HL-60/S4 treated with retinoic acid at 250 ng/mL for 4 days and 3 days (cell line): ENCODE results near the gene MRAS.
"Not testable (repeated sequence)": the region's sequence is repeated elsewhere in the genome, so short reads cannot be mapped to it uniquely, and the experiment has no call there.

Experiments used
- in situ Hi-C: fragments of 300-500 bp; cut with MboI; formaldehyde crosslinking; loops from 2 replicates; pipeline ENCODE4 v1.7.0; 2022; ENCODE audit warnings: low sequenced_read_pairs

The MRAS gene

DNA sequence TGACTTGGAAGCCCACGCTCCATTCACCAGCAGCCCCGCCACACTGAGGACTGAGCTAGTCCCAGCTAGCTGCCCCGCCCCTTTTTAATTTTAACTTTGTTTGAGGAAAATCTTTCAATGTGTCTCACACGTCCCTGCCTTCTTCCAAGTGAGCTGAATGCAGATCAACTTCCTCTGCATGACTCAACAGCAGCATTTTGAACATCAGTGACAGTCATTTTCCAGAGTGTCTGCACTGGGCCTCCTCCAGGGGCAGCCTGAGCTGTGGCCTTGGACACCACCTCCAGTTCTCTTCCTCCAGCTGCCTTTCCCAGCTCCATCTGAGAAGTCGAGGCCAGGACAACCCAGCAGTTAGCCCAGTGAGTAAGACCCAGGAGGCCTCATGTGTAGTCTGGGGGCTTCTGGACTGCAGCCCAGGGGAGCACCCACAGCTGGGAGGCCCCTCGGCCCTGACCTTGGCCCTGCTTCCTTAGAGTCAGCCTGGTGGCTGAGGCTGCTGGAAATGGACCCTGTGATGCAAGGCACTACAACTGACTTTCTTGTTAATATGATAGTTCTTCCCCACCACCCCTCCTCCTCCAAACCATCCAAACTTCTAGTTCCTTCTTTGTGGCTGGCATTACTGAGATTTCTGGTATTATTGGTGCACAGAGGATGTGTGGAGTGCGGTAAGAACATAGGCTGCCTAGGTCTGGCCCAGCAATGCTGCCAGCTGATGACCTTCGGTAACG, 64.6 kb downstream of the MRAS start:
- in situ Hi-C loops = no loop called here

DNA sequence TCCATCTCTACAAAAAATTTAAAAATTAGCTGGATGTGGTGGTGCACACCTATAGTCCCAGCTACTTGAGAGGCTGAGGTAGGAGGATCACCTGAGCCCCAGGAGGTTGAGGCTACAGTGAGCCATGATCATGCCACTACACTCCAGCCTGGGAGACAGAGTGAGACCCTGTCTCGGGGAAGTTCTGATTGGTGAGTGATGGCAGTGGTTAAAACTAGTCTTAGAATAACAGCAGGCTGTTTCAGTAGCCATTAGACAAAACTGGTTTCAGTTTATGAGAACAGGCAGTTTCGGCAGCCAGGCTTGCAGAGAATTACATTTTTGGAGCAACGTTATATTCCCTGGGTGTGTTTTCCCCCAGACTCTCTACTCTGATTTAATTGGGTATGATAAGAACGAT, 67.9 kb downstream of the MRAS start:
- in situ Hi-C loops = not testable (repeated sequence)

DNA sequence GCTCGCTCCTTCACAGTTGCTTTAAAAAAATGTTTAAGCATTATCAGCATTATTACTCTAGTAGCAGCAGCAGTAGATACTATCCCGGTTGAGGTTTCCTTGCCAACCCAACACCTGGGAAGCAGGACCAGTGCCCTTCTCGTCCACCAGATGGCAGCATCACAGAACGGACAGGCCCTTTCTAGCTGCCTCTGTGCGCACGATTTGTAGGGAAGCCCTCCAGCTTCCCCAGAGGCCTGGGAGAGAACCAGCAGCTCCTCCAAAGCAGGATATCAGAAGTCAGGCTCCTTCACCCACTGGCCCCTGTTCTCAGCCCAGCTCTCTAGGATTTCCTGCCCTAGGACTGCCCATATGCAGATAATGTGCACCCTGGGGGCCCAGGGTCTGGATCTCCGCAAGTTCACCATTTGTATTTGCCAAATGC, 69.2 kb downstream of the MRAS start:
- in situ Hi-C loops = no loop called here

DNA sequence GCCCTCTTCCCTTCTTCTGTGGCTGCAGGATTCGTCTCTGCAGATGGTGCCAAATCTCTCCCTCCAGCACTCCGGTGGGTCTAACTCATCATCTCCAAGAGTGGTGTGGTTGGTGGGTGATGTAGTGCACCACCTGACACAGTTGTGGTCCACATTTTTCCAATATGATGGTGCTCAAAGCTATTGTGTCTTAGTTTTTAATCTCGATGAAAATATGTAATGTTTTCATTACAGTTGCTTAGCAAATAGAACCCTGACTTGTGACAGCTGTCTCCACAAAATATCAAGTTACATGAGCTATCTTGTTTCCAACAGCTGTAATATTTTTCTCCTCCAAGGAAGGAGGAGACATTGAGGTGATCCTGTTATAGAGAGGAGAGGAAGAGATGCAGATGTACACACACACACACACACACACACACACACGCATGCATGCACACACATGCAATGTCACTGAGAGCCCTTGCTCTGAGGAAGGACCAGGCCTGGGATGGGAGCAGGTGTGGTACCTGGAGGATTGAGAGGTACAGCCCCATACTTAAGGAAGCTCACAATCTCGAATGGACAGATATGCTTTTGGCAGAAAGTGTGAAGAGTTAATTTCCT, 70.3 kb downstream of the MRAS start:
- in situ Hi-C loops = no loop called here

DNA sequence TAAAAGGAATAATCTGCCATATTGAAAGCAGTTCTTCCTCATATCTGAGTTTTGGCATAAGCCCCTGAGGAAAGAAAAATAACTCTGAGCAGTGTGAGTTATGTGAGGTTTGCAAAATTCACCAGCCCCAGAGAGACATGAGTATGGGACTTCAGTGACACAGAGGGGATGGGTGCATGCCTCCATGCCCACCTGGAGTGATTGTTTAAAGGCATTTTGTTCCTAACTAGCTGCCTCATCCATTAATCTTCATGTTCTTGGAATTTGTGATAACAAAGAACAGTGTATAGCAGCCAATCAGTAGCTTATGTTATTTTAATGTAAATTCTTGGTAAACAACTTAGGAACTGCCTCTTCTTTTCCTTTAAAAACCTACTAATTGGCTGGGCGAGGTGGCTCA, 74.9 kb downstream of the MRAS start:
- in situ Hi-C loops = no loop called here

DNA sequence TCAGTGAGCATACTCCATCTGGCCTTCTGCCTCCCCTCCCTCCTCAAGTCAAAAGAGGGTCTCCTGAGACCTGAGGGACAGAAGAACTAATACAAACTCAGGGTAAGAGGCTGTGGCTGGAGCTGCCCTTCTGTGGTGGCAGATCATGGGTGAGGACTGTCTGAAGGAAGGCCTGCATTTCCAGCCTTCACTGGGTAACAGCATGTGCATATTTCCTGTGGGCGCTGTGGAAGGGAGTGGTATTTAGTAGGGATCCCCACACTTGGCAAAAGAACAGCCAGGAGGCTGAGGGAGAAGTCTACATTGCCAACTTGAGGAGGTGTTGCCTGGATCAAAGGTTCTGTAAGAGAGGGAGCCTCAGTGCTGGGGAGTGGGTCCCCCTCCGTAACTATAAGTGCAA, 75.9 kb downstream of the MRAS start:
- in situ Hi-C loops = no loop called here

DNA sequence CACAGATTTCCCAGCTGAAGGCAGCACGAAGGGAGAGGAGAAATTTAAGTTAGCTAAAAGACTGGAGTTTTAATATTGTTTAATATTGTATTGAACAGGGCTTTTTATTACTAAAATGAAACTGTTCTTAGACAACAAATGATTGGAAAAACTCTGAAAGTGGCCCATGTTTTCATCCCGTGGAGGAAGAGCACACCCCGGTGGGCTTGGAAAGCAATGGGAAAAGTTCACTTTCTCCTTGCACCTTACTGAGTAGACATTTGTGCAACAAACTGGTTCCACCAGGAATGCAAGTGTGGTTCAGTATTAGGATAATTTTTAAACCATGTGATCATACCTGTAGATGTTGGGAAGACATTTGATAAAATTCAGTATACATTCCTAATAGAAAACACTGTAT, 77.8 kb downstream of the MRAS start:
- in situ Hi-C loops = no loop called here

DNA sequence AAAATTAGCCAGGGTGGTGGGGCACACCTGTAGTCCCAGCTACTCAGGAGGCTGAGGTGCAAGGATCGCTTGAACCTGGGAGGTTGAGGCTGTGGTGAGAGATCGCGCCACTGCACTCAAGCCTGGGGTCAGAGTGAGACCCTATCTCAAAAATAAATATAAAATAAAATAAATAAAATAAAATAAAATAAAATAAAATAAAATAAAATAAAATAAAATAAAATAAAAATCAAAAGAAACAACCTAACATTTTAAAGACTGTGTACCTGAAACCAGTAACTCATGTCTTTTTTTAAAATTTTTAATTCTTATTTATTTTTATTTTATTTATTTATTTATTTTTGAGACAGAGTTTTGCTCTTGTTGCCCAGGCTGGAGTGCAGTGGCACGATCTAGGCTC, 78.4 kb downstream of the MRAS start:
- in situ Hi-C loops = not testable (repeated sequence)

DNA sequence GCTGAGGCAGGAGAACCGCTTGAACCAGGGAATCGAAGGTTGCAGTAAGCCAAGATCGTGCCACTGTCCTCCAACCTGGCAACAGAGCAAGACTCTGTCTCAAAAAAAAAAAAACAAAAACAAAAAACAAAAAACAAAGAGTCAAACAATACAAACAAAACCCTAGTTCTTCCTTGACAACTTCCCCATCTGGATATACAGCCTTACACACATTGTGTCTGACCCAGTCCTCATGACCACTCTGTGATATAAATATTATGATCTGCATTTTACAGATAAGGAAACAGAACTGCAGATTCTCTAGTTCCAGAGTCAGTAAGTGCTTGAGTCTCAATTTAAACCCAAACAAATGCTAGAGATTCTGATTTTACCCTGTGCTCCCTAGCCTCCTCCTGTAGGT, 81.3 kb downstream of the MRAS start:
- in situ Hi-C loops = no loop called here

DNA sequence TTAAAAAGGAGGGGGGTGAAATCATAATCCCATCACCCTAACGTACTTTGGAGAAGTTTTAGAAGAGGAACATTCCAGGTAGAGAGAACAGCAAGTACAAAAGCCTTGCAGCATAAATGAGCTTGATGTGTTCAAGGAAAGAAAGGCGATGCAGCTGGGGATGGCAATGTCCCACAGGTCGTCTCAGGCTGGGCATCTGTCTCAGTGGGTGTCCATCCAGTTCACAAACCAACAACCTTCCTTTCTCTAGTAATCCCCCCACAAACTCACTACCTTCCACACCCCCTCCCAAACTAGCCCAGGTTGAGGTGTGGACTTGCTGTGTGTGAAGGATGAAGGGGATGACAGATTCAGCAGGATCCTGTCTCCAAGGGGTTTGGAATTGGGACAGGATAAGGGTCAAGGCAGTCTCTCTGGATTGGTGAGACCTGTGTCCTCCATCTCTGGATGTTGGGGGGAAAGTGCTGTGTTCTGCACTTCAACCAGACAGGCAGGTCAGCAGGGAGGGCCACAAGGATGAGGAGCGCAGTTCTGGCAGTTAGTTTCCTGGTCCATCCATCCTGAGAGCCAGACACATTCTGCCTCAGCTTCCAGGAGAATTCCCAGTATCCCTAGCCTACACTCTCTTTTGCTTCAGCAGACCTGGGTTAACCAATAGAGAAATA, 84.3 kb downstream of the MRAS start:
- in situ Hi-C loops = no loop called here

DNA sequence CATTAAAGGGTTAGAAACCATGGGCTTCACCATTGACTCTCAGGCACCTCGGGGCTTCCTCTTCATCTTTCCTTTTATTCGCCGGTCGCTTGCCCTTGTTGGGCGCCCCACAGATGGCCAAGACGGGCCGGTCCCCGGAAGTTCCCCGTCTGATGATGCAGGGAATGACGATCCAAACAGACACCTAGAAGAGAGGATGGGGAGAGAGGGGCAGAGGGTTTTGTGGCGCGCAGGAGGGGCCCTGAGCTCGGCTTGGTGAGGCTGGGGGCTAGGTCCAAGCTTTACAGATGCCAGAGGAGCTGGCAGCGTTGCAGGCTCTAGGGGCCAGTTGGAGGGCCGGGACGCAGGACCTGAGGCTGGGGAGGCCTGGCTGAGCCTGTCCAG, 85.5 kb downstream of the MRAS start:
- in situ Hi-C loops = no loop called here

DNA sequence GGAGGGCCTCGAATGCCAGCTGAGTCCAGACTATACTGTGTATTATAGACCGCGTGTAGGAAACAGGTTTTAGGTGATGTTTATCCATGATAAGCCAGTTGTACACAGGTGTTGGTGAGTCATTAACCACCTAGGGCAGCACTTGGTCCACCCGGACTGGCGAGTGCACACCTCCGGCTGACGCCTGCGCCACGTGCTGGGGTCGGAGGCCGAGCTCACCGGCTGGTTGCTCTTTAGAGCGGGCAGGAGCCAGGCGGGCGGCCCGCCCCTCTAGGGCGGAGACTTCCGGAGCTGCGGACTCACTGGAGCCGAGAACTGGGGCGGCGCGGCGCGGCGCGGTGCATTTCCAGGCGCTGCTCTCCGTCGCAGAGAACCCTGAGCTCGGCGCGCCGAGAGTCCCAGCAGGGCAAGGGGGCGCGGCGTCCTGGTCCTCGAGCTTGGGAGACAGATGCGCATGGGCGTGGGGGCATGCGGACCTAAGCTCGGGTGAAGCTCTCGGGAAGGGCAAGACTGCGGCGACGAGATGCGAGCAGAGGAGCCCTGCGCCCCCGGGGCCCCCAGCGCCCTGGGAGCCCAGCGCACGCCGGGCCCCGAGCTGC, 86.0 kb downstream of the MRAS start, which contains the start of gene ESYT3:
Gene ESYT3, plus strand, starts transcription at position 341 of the 599 bp plus-strand sequence. Its CDS starts 183 bp downstream, at position 524.
- in situ Hi-C loops = no loop called here

DNA sequence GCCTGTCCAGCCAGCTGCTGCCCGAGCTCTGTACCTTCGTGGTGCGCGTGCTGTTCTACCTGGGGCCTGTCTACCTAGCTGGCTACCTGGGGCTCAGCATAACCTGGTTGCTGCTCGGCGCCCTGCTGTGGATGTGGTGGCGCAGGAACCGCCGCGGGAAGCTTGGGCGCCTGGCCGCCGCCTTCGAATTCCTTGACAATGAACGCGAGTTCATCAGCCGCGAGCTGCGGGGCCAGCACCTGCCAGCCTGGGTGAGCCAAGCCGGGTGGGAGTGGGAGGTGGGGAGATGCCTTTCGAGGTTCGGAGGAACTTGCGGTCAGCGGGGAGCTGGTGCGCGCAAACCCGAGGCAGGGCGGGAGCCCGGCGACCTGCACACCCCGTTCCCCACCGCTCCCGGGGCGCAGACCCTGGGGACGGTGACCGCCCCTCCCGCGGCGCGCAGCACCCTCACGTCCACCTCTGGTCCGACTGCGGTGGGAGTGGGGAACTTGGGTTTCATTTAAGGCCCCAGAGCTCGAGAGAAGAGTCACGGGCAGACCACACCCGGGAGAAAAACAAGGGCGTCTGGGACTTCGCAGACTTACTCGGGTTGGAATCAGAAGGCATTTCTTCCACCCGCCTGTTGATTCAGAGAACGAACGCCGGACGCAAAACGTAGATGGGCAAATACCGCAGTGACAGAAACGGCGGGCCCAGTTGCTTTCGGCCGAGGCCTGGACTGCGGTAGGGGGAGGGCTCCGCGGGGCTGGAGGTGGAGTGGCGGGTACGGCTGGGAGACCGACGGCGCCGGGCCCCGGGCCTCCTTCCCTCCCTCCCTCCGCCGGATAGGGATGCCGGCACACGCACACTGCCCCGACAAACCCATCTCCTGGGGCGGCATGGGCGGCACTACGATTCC, 86.7 kb downstream of the MRAS start:
- in situ Hi-C loops = no loop called here

DNA sequence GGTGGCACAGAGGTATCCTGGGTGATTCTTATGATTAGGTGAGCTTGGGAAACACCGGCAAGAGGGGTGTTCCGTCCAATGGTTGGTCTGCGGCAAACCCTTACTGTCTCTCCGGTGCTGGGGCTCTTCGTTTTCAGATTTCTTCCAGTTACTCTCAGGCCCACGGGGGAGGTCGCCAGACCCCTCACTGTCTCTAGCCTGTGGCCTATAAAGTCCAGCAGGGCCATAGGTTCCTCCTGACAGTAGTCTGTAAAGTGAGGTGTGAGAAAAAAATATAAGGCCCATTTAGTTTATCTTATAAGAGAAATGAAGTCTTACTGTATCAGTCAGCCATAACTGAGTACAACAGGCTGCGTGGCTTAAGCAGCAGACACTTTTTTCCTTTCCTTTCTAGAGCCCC, 87.5 kb downstream of the MRAS start:
- in situ Hi-C loops = no loop called here

DNA sequence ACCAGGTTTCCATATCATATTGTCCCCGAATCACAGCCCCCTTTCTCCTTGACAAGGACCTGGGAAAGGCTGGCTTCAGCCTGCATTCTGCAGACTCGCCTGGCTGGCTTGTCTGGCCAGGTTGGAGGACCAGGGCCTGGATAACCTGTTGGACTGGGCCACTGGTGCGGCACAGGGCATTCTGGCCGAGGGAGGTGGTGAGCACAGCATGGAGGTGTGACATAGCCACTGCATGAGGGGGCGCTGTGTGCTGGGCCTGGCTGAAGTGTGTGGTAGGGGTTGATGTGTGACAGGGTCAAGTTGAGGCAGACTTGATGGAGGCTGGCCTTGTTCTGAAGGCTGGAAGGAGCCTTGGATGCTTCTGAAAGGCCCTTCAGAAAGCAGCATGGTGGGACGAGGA, 88.9 kb downstream of the MRAS start:
- in situ Hi-C loops = no loop called here

DNA sequence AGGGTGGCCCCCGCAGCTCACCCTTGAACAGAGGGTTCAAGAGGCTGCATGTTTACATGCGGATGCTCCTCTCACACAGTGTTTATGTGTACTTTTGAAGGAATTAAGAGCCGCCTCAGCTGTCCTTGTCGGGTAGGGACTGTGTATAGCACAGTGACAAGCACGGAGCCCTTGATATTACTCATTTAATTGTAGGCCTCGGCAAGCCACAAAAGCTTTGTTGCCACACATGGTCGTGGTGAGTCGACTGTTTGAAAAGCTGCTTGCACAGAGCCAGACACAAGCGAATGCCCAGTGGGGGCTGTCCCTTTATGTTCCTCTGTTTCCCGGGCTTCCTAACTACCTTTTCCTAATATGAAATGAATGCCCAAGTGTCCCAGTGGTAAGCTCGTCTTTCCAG, 90.5 kb downstream of the MRAS start:
- in situ Hi-C loops = no loop called here

DNA sequence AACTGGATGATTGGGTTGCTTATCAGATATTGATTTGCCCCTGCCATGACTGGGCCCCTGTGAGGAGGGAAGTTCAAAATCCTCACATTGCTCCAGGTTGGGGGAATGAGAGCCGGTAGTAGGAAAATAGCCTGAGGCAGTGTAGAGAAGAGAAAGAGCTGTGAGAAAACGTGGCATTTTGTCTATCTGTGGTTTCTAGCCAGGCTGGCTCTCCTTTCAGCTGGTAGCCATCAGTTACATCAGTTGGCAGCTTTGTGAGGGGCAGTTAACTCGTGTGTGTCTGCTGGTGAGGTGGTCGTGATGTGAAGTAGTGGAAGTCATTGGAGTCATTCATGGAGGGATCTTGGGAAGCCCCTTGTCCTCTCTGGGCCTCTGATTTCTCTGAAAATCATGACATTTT, 91.3 kb downstream of the MRAS start:
- in situ Hi-C loops = no loop called here

DNA sequence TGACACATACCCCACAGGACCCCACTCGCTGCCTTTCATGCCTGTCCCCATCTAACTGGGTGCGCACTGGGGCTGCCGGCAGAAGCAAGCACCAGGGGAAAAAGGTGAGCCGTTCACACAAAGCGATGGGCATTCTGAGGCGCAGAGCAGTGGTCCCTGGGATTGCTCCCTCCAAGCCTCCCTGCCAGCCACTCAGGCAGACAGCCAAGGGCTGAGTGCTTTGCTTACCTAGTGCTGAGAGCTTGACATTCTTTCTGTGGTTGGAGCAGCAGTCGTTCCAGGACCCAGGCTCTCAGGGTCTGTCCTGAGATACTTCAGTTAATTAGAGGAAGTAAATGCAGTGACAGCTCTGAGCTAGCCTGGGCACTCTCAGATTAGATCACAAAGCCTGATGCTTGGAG, 91.7 kb downstream of the MRAS start:
- in situ Hi-C loops = no loop called here

DNA sequence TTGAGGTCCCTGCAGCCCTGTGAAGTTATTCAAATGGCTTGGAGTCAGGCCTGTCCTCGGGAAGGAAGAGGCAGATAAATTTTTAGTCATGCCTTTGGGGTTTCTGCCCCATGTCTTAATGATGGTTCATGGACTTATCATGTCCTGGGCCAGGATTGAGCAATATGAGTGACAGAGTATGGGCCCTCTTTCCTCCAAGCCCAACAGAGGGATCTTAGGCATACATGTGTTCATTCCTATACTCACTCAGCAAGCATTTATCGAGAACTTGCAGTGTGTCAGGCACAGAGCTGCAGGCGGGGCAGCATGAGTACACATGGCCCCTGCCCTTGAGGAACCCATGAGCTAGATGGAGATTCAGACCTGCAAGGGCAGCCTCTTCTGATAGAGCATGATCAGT, 92.2 kb downstream of the MRAS start:
- in situ Hi-C loops = no loop called here

DNA sequence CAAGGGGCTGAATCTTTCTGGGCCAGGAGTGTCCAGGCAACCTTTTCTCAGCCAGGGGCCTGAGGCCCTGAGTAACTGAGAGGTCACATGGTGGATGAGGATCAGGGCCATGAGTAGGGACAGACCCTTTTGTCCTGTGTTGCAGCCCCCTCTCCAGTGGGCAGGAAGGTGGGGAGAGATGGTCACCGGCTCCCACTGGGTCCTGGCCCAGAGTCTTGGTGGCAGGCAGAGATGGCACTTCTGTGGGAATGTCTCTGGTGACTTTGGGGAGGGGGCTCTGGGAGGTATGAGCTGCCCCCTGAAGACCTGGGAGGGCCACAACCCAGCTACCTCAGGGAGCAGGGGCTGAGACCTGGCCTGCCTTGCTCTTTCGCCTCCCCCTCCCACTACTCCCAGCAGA, 92.9 kb downstream of the MRAS start:
- in situ Hi-C loops = no loop called here

DNA sequence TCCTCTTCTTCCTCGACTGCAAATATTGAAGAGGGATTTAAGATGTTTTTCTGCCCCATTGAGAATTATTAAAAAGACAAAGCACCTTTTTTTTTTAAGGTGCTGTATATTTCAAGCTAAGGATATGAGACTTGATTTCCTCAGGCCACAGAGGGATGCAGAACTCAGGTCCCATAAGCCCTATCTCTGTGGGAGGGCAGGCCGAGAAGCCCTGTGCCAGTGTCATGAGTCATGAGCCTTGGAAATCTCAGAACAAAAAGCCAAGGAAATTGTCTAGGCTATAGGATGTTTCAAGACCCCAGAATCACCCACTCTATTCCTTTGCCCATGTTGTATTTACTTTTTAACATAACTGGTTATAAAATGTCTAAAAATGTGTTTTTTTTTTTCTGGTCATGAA, 93.4 kb downstream of the MRAS start:
- in situ Hi-C loops = no loop called here
